DMS 273 treated with DMSO at 0.1 percent for 48 hours (cell line): ENCODE data around the gene FAM149B1.

Source experiments
- DNase-seq: peaks from one replicate; lab custom pipeline; 2025; lab: John Stamatoyannopoulos, UW

Gene FAM149B1

GRCh38 chr10:73174148-73174925 lies 6.4 kb downstream of the FAM149B1 start:
- DNase-seq, result no peak

DNA sequence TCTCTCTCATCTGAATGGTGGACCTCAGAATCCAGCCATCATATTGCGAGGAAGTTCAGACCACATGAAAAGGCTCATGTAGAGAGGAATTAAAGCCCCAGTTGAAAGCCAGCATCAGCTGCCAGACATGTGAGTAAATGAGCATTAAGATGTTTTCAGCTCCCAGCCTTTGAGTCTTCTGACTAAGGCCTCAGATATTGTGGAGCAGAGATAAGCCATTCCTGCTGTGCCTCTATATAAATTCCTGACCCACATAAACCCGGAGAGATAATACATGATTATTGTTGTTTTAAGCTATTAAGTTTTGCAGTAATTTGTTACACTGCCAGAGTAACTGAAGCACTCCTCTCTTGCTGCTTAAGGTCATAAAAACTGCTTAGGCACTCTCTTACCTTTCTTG lies 14.6 kb downstream of the FAM149B1 start:
- DNase-seq, result no peak

GRCh38 chr10:73183667-73184281 lies 15.9 kb downstream of the FAM149B1 start:
- no peak for DNase-seq

DNA sequence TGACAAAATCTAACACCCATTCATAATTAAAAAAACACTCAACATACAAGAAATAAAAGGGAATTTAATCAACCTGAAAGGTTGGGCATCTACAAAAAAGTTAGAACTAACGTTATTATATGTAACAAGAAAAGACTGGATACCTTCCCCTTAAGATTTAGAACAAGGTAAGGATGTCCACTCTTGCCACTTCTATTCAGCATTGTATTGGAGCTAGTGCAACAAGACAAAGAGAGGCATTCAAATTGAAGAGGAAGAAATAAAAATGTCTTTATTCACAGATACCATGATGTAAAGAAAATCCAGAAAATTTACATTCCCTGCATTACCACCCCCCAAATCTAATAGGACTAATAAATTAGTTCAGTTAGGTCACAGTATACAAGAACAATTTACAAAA lies 18.3 kb downstream of the FAM149B1 start:
- no peak for DNase-seq

- no peak for DNase-seq
Measured at GRCh38 chr10:73190188-73190587, 22.3 kb downstream of the FAM149B1 start.

GRCh38 chr10:73205081-73205480 lies 37.2 kb downstream of the FAM149B1 start:
- no peak for DNase-seq

DNA sequence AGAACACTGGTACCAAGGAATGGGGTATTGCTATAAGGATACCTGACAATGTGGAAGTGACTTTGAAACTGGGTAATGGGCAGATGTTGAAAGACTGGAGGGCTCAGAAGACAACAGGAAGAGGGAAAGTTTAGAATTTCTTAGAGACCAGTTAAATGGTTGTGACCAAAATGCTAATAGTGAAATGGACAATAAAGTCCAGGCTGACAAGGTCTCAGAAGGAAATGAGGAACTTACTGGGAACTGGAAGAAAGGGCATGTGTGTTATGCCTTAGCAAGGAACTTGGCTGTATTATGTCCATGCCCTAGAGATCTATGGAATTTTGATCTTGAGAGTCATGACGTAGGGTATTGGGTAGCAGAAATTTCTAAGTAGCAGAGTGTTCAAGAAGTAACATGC lies 38.0 kb downstream of the FAM149B1 start:
- no peak for DNase-seq

DNA sequence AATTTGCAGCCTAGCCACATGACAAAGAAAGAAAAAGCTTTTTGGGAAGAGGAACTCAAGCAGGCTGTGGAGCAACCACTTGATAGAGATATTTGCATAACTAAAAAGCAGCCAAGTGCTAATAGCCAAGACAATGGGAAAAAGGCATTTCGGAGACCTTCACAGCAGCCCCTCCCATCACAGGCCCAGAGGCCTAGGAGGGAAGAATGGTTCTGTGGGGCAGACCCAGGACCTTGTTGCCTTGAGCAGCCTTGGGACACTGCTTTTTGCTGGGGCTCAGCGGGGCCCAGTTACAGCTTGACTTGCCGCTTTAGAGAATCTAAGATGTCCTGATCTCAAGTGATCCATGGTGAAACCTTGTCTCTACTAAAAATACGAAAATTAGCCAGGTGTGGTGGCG lies 38.5 kb downstream of the FAM149B1 start:
- no peak for DNase-seq

GRCh38 chr10:73207883-73208282 lies 40.0 kb downstream of the FAM149B1 start:
- DNase-seq, result no peak

DNA sequence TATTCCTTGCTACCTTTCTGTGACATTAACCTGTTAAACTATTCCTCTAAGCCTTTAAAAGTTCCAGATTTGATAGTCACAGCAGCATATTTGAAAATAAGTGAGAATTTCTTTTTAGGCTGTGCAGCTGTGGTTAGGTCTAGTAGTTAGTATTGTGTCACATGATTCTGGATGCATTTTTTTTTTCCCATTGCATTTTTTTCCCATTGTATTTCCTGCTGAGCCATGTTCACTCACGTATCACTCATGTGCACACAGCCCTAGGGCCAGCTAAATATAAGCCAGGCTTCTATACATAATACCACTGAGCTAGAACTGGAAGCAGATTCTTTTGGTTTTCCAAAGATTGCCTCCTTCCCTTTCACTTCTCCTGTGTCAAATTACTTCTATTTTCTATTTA lies 41.8 kb downstream of the FAM149B1 start:
- DNase-seq, result no peak

DNA sequence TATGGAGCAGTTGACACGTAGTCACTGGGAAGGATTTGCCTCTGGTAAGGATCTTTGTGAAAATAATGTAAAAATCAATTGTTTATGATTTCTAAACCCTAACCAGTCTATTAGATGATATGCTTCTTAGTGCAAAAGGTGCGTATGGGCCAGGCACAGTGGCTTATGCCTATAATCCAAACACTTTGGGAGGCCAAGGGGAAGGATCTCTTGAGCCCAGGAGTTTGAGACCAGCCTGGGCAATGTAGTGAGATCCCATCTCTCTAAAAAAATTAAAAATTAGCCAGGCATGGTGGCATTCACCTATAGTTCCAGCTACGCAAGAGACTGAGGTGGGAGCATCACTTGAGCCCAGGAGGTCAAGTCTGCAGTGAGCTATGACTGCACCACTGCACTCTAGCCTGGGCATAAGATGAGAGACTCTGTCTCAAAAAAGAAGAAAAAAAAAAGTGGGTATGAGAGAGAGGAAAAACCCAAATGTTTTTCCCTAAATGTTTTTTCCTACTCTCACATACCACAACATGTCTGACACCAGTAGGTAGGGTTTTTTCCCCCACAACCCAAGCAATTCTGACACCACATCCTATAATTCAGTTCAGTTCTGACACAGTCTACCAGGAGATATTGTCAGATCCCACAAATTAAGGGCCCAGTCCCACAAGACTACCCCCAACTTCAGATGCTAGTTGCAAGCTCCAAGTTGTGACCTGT lies 42.6 kb downstream of the FAM149B1 start:
- DNase-seq, result no peak

- no peak for DNase-seq
Measured at GRCh38 chr10:73211106-73211811, 43.3 kb downstream of the FAM149B1 start.

DNA sequence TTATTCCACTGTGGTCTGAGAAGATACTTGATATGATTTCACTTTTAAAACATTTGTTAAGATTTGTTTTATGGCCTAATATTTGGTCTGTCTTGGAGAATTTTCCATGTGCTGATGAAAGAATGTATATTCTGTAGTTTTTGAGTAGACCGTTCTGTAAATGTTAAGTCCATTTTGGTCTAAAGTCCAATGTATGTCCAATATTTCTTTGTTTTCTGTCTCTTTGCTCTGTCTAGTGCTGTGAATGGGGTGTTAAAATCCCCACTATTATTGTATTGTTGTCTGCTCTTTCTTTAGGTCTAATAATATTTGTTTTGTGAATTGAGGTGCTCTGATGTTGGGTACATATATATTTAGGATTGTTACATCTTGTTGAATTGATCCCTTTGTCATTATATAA lies 47.8 kb downstream of the FAM149B1 start:
- DNase-seq, result no peak

- DNase-seq, result no peak
Measured at GRCh38 chr10:73217628-73218027, 49.7 kb downstream of the FAM149B1 start.

GRCh38 chr10:73218431-73219191 lies 50.7 kb downstream of the FAM149B1 start:
- no peak for DNase-seq

DNA sequence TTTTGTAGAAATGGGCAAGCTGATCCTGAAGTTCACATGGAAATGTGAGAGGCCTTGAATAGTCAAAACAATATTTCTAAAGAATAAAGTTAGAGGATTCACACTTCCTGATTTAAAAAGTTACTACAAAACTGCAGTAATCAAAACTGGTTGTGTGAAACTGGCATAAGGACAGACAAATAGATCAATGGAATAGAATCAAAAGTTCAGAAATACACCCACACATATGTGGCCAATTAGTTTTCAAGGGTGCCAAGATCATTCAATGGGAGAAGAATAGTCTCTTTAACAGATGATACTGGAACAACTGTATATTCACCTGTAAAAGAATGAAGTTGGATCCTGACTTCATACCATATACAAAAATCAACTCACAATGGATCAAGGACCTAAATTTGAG lies 51.5 kb downstream of the FAM149B1 start:
- DNase-seq, result no peak

DNA sequence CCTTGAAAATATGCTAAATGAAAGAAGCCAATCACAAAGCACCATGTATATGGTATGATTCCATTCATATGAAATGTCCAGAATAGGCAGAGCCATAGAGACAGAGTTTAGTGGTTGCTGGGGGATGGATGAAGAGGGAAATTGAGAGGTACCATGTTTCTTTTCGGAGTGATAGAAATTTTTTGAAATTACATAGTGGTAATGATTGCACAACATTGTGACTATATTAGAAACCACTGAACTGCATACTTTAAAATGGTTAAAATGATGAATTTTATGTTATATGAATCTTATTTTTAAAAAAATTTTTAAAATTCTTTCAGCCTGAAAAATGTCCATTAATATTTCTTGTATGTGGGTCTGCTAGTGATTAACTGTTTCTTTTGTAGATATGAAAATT lies 53.1 kb downstream of the FAM149B1 start:
- no peak for DNase-seq

GRCh38 chr10:73225518-73225917 lies 57.6 kb downstream of the FAM149B1 start:
- DNase-seq, result no peak

DNA sequence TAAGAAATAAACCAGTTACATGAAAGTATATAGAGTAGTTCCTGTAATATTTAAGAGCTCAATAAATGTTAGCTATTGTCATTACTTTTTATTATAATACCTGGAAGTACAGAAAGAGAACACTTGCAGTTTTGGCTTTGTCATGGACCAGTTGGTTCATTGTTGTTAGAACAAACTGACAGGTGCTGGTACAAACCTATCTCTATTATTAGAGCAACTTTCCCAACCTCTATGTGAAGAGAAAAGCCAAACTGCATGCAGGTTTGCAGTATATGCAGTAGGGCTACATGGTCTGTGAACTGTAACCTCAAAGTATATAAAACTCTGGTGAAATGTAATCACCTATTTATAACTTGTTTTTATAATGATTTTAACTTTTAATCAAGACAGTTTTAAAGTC lies 58.7 kb downstream of the FAM149B1 start:
- DNase-seq, result no peak

DNA sequence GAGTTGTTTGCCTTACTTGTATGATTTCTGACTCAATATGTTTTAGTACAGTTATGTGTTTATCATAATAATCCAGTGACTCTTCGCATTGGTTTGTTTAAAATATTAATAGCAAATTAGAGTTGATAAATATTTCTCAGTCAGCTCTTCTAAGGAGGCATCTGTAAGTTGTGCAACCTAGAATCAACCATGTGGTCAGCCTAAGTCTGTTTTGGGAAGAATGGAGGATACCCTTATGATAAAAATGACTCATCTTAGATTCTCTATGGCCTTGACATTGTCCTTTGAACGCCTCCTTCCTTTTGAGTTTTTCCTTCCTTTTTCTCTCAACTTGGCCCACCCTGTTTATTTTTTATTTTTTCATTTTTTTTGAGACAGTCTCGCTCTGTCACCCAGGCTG lies 60.3 kb downstream of the FAM149B1 start:
- DNase-seq, result no peak

- no peak for DNase-seq
Measured at GRCh38 chr10:73229567-73229966, 61.6 kb downstream of the FAM149B1 start.

DNA sequence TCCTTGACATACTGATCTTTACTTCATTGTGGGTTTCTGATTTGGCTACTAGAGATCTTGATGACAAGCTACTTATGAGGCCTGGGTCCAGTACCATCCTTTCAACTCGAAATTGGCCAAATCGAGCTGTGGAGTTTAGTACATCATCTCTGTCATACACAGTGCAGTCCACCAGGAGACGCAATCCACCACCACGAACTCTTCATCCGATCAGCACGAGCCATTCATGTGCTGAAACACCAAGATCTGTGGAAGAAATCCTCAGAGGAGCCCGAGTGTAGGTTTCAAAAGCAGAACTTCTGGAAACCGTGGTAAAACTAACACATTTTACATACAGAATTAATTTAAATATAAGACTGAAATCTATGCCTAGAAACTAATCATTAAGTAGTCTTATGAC lies 65.0 kb downstream of the FAM149B1 start:
- DNase-seq, result no peak
